Measurements from ENCODE around the gene RASA1.

DNA sequence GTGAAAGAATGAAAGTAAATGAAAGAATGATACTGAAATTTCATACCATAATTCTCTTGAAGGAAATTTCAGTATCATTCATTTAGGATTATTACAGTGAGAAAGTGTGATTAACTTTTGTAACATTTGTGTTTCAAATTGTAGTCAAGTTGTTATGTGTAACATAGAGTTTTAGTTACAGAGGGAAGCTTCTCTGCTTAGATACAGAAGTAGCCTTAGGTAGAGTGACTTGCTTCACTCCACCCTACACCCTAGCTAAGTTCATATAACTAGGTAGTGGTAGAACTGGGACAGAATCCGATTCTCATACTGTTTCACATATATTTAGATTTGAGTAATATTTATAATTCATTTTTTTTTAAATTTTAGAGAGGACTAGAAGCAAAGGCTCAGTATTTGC lies 9.0 kb downstream of the RASA1 start:
- TF ChIP-seq EZH2phosphoT487 (IDR thresholded peaks at IDR 0.05; ENCODE audit: borderline replicate concordance, low read length) (no peak), CTCF (IDR thresholded peaks at IDR 0.05; ENCODE audit: low read depth, low read length, poor library complexity, severe bottlenecking) (no peak)

Data from DOHH2 (cell line).